GM19452 (cell line): ENCODE data around the gene OPCML.

Source experiments
- ATAC-seq: cut with Tn5 transposase; IDR thresholded peaks from one replicate; pipeline ENCODE4 v1.9.1; 2021; ENCODE audit not compliant: unreplicated experiment

OPCML gene

DNA sequence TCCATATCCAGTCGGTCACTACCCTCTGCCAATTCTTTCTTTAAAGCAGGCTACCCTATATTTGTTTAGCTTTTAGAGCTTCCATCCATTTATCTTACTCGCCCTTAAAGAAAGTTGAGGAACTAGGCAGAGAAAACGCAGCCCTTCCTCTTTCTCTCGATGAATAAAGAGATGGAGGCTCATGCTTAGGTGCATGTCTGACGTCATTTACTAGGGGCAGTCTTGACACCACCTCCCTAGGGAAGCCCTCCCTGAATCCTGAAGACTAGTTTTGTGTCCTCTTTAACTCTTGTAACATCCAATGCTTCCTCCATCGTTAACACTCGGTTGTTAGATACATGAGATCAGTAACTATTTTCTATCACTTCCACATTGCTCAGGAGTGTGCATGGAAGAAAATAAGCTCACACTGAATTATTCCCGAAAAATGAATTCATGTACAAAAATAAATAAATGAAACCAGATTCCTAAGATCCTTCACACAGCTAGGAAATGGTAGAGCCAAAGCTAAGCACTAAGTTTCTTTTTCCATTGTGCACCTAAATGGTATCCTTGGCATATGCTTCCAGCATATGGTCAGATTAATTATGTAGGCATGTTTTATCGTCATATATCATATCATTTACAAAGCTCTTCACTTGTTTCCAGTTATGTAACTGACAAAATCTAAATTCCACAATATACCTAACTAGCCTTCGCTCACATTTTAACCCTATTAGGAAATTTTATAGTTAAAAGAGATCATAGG lies 291.2 kb downstream of the OPCML start:
- ATAC-seq: no peak

- ATAC-seq: no peak
Measured at GRCh38 chr11:133239575-133239974, 292.7 kb downstream of the OPCML start.

DNA sequence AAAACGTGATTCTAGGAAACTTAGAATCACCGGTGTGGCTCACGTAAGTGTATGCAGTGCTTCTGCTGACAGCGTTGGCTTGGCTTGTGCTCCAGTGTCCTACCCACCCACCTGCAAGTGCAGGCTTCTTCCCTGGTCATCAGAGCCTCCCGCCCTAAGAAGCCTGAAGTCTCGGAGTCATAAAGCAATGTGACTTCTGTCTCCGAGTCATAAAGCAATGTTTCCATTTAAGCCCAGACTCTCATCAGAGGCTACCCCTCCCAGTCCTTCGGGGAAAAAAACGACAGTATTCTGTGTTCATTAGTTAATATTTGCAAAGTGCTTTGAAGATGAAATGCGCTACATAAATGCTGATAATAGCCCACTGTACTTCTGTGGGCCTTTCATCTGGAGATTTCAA lies 293.8 kb downstream of the OPCML start:
- ATAC-seq: no peak

DNA sequence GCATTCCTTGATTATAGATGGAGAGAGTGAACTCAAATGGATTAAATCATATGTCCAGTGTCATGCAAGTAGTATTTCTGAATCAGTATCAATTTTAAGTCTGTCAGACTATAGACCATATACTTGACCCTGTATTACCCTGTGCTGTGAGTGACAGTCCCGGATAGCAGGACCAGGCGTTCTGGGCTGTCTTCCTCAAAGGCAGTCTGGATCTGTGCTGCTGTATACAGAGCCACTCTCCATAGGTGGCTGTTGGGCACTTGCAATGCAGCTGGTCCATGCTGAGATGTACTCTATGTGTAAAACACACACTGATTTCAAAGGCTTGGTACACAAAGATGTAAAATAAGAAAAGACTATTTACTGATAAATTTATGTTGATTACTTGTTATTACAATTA lies 294.3 kb downstream of the OPCML start:
- no peak for ATAC-seq

DNA sequence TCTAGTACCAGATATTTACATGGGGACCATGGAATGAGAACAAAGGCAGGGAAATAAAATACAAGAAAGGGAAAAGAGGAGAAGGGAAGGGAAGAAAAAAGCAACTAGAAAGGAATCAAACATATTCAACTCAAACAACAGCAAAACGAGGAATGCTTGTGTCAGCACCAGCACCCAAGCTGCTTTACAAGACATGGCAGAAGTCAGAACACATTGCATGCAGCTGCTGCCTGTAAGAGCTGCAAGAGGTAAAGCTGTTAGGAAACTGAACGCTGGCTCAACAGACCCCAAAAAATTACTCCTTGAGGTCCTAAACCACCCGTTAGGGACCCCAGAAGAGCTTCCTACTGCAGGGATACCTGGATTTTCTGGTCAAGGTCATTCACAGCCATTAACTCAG lies 296.9 kb downstream of the OPCML start:
- no peak for ATAC-seq

DNA sequence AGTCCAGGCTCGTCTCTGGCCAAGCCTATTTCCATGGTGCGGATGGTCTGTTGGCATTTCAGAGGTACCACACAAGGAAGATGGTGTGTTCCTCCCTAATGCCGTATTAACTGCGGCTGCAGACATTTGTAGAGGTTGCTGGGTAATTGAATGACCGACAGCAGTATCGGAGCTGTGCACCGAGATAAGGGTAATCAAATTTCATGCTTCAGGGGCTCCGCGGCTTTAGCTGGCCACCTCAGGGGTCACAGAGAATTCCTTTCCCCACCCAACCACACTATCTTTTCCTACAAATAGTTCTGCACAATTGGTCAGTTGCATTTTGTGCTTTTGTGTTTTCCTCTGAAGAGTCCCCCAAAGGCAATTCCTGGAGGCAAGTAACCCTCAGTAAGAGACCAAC lies 297.4 kb downstream of the OPCML start:
- ATAC-seq: no peak

DNA sequence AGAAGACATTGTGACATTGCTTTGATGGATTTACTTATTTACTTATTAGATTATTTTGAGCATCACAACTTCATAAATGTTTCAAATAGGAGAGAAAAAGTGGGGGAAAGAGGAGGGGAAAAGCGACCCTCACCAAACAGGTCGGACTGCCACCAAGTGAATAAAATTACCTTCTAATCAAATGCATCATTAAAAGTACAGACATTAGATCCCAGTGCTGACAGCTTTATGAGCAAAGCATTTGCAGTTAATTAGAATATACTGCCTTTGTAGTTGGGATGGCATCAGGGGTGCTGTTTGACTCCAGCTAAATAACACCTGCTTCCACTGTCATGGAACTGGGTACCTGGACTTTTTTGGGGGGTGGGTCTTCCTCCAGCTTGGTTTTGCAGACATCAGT lies 299.6 kb downstream of the OPCML start:
- no peak for ATAC-seq

DNA sequence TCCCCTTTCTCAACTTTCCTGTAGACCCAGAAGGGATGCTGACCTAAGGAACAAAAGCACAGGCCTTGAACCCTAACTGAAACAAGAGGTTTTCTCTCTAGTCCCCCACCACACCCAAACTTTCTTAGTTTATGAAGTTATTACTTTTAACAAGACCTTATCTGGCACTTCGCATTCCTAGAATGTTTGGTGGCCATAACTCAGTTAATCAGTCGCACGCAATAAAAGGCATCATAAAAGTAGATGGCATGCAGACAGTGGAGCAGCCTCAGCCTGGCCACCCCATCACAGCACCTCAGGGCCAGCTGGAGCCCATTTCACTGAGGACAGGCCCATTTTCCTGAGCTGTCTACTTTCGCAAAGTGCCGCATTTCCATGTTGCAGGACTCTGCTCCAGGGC lies 301.9 kb downstream of the OPCML start:
- no peak for ATAC-seq

DNA sequence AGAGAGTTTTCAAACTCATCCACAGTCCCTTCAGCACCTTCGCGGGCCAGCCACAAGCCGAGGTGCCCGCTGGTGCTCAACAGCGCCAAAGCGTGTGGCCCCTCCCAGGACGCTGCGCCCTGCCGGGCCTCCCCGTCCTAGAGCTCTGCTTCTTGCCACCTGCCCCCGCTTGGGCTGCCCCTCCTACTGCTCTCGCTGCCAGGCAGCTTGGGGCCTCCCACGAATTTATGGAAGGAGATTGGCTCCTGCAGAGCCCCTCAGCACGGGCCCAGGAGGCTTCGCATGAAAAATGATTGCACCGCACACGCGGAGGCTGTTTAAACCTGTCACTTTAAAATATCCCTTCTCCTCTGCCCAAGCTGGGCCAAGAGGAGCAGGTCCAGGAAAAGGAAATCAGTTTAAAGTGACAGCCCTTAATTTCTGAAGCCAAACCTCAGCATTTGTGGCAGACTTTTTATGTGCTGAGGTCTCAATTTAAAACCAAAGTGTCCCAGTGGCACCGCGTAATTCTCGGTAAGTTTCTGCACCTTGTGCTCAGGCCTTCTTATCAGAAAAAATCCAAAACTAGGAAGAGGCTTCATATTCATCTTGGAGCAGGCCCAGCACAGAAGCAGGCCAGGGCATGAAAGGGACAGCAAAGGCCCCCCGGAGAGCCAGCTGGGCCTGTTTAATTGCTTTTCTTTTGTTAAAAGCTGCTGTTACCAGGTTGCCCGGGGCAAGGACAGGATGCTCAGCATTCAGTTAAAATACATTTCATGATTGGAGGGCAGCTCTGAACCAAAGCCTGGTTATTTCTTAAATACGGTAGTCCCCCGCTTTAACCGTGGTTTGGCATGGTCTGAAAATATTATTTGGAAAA lies 303.6 kb downstream of the OPCML start:
- ATAC-seq: no peak

GRCh38 chr11:133227632-133228111 lies 304.6 kb downstream of the OPCML start:
- ATAC-seq: no peak

- no peak for ATAC-seq
Measured at GRCh38 chr11:133224271-133224670, 308.0 kb downstream of the OPCML start.

- ATAC-seq: no peak
Measured at GRCh38 chr11:133222425-133223330, 309.6 kb downstream of the OPCML start.

DNA sequence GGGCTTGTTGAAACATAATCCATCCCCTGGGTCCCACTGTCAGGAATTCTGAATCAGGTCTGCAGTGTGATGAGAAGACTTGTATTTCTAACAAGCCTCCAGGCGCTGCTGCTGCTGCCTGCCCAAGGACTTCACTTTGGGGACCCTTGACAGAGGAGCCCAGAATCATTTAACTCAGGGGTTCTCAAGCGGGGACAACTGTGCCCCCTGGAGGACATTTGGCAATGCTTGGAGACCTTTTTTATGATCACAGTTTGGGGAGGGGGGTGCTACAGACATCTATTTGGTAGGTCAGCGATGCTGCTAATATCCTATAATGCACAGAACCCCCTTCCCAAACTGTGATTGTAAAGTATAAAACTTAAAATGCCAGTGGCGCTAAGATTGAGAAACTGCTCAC lies 312.8 kb downstream of the OPCML start:
- no peak for ATAC-seq

DNA sequence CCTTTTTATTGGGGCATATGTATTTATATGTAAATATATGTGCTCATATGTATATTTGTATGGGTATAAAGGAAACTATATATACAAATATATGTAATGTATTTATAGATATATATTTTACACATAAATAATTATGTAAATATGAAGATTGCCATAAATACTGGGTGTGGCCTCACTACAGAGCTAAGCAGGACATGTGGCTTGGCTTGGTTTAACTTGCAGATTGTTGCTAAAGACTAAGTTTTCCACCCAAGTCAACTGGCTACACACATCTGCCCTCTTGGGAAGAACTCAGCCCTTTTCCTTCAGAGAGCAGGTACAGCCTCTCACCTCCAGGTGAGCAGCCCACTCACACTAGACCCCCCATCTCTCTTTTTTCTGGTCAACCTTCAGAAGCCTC lies 315.5 kb downstream of the OPCML start:
- no peak for ATAC-seq

GRCh38 chr11:133215596-133216230 lies 316.6 kb downstream of the OPCML start:
- no peak for ATAC-seq

DNA sequence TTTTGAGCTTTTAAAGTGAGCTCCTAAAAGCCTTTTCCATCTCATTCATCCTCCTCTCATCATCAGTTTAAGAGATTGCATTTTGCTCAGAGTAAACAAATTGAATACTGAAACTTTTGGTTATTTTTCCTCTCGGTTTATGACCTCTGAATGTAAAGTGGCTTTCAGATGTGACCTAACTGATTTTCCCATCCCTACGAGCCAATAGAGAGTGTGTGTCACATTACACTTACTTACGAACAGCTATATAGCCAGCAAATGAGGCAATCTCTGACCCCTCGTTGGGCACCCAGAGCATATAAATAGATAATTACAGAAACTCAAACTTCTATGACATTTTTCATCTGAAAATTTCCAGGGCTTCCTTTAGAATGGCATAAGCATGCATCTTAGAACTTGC lies 317.7 kb downstream of the OPCML start:
- no peak for ATAC-seq

GRCh38 chr11:133212201-133212600 lies 320.1 kb downstream of the OPCML start:
- ATAC-seq: no peak

GRCh38 chr11:133207995-133208394 lies 324.3 kb downstream of the OPCML start:
- ATAC-seq: no peak

GRCh38 chr11:133206313-133207005 lies 325.8 kb downstream of the OPCML start:
- no peak for ATAC-seq

DNA sequence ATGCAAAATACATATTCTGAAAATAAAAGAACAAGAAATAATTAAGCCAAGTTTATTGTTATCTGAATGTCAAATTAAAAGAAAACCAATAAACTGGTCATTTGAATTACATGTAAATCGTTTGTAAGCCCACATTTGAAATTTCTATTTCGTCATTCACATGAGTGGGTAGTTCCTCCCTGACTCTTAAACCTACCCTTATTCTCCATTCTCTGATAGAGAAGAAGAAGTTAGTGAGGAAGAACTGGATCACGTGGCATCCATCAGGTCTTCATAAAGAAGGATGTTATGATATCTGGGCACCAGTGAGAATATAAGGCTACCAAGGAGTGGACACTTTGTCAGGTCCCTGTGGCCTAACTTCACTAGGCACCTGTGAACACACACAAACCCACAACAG lies 328.1 kb downstream of the OPCML start:
- no peak for ATAC-seq
